ENCODE measurements around the gene SPDYE16. TPM values are rescaled to one million over a fixed set of nuclear protein-coding genes. Genes with fewer than 3 reads are reported as not detected.

Gene SPDYE16
- total RNA-seq: not detected in 2 replicates

GRCh38 chr7:76543197-76543596 is at the start of gene SPDYE16:
TSS of gene SPDYE16 (minus strand) at chr7:76543297. CDS start at chr7:76541459, 1,838 bp downstream.

GRCh38 chr7:76509931-76510877 is 32.9 kb downstream of the SPDYE16 start, which contains the start of gene UPK3B:
TSS of gene UPK3B (plus strand) at chr7:76510552. CDS start at chr7:76510653, 101 bp downstream.

Other genes with a start within 250 kb of the SPDYE16 start
- gene HSPB1, start 240.6 kb downstream of the SPDYE16 start, total RNA-seq: 511 and 631 TPM in 2 replicates
- gene YWHAG, start 184.3 kb downstream of the SPDYE16 start, total RNA-seq: 56.7 and 71.5 TPM in 2 replicates
- gene SSC4D, start 133.6 kb downstream of the SPDYE16 start, total RNA-seq: 3.1 and 21.9 TPM in 2 replicates
- 1.5 and 3.9 TPM in 2 replicates for gene ZP3, start 118.3 kb downstream of the SPDYE16 start, total RNA-seq
- gene DTX2, start 81.6 kb downstream of the SPDYE16 start, total RNA-seq: 15.5 and 15.6 TPM in 2 replicates
- 0.98 and 39.7 TPM in 2 replicates for gene UPK3B, start 32.7 kb downstream of the SPDYE16 start, total RNA-seq
- 2.6 and 6.7 TPM in 2 replicates for gene POMZP3, start 84.0 kb upstream of the SPDYE16 start, total RNA-seq